ENCODE data around the gene LPAR3. TPM values are rescaled to one million over a fixed set of nuclear protein-coding genes. Genes with fewer than 3 reads are reported as not detected.

Gene LPAR3
- total RNA-seq, 1 donor from 2014 or later, result 14.0 TPM

GRCh38 chr1:84853741-84854721 is 39.0 kb downstream of the LPAR3 start:
- no peak for TF ChIP-seq CTCF (IDR thresholded peaks at IDR 0.05; ENCODE audit: partially characterized antibody, unreplicated experiment)
- peaks cover 13% of the 10 kb centered on the region for H3K9me3 Mint-ChIP-seq (ENCODE audit: unreplicated experiment)
- H3K4me1 Mint-ChIP-seq (ENCODE audit: low read depth, unreplicated experiment), result peaks cover 44% of the 10 kb centered on the region
- no peaks in the 10 kb centered on the region for H3K36me3 Mint-ChIP-seq (ENCODE audit: unreplicated experiment)
- DNase-seq, result no peak
- peak overlapping the region; percentile 94 for H3K27ac Mint-ChIP-seq (ENCODE audit: unreplicated experiment)
- H3K4me3 Mint-ChIP-seq (ENCODE audit: unreplicated experiment), result peak overlapping the region; percentile 17
- H3K27me3 Mint-ChIP-seq (ENCODE audit: unreplicated experiment), result peaks cover 10% of the 10 kb centered on the region

GRCh38 chr1:84851839-84852238 is 41.2 kb downstream of the LPAR3 start:
- Mint-ChIP-seq H3K9me3 (ENCODE audit: unreplicated experiment) (peaks cover 12% of the 10 kb centered on the region), H3K4me1 (ENCODE audit: low read depth, unreplicated experiment) (peaks cover 36% of the 10 kb centered on the region), H3K36me3 (ENCODE audit: unreplicated experiment) (no peaks in the 10 kb centered on the region), H3K27me3 (ENCODE audit: unreplicated experiment) (peaks cover 10% of the 10 kb centered on the region), H3K27ac (ENCODE audit: unreplicated experiment) (no peak overlapping the region), H3K4me3 (ENCODE audit: unreplicated experiment) (no peak overlapping the region)
- TF ChIP-seq CTCF (IDR thresholded peaks at IDR 0.05; ENCODE audit: partially characterized antibody, unreplicated experiment), result no peak
- DNase-seq, result no peak

GRCh38 chr1:84849357-84849975 is 43.5 kb downstream of the LPAR3 start:
- peaks cover 15% of the 10 kb centered on the region for H3K4me1 Mint-ChIP-seq (ENCODE audit: low read depth, unreplicated experiment)
- no peak overlapping the region for H3K27ac Mint-ChIP-seq (ENCODE audit: unreplicated experiment)
- H3K4me3 Mint-ChIP-seq (ENCODE audit: unreplicated experiment), result no peak overlapping the region
- H3K27me3 Mint-ChIP-seq (ENCODE audit: unreplicated experiment), result peaks cover 3% of the 10 kb centered on the region
- H3K36me3 Mint-ChIP-seq (ENCODE audit: unreplicated experiment), result no peaks in the 10 kb centered on the region
- no peak for DNase-seq
- TF ChIP-seq CTCF (IDR thresholded peaks at IDR 0.05; ENCODE audit: partially characterized antibody, unreplicated experiment), result no peak
- H3K9me3 Mint-ChIP-seq (ENCODE audit: unreplicated experiment), result no peaks in the 10 kb centered on the region

GRCh38 chr1:84847253-84848250 is 45.5 kb downstream of the LPAR3 start:
- DNase-seq, result no peak
- Mint-ChIP-seq H3K4me3 (ENCODE audit: unreplicated experiment) (no peak overlapping the region), H3K4me1 (ENCODE audit: low read depth, unreplicated experiment) (peaks cover under 1% of the 10 kb centered on the region), H3K9me3 (ENCODE audit: unreplicated experiment) (no peaks in the 10 kb centered on the region), H3K27me3 (ENCODE audit: unreplicated experiment) (peaks cover 3% of the 10 kb centered on the region), H3K36me3 (ENCODE audit: unreplicated experiment) (no peaks in the 10 kb centered on the region), H3K27ac (ENCODE audit: unreplicated experiment) (no peak overlapping the region)
- TF ChIP-seq CTCF (IDR thresholded peaks at IDR 0.05; ENCODE audit: partially characterized antibody, unreplicated experiment), result no peak

Data from glutamatergic neuron (in vitro differentiated cells).